Measurements from ENCODE around the gene PTPRD. TPM values are rescaled to one million over a fixed set of nuclear protein-coding genes. Genes with fewer than 3 reads are reported as not detected.

Gene PTPRD
- total RNA-seq, 2 donors from 2014 or later = 60.1 to 75.7 TPM

GRCh38 chr9:8437876-8438275 is 2174.9 kb downstream of the PTPRD start:
- Histone ChIP-seq H3K4me3 (no peak overlapping the region), H3K4me1 (no peaks in the 10 kb centered on the region), H3K27me3 (no peaks in the 10 kb centered on the region), H3K27ac (no peak overlapping the region), H3K36me3 (no peaks in the 10 kb centered on the region), H3K9me3 (no peaks in the 10 kb centered on the region), H3K9ac (ENCODE audit: low read depth in 2 of 2, low read length in 2 of 2) (no peak overlapping the region)
- intact Hi-C loops (cut with DNase I) = no loop called here
- DNase-seq = no peak
- TF ChIP-seq CTCF (IDR thresholded peaks at IDR 0.05) = no peak

DNA sequence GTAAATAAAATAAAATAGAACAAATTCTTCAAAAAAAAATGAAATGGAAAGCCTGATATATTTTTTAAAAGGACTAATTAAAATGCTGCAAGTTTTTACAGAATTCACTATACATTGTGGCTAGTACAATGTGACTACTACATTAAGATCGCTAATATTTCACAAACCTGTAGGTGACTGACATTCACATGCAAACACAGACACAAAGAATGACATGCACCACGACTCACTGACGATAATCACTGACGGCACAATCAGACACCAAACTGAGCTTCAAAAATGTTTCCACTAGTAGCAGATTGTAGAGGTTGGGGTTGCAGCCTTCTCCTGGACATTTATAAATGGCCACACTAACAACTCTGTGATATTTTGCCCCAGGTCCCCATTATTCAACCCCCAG is 2175.5 kb downstream of the PTPRD start:
- TF ChIP-seq CTCF (IDR thresholded peaks at IDR 0.05) = no peak
- Histone ChIP-seq H3K9ac (ENCODE audit: low read depth in 2 of 2, low read length in 2 of 2) (no peak overlapping the region), H3K27me3 (no peaks in the 10 kb centered on the region), H3K27ac (no peak overlapping the region), H3K9me3 (no peaks in the 10 kb centered on the region), H3K4me3 (no peak overlapping the region), H3K36me3 (no peaks in the 10 kb centered on the region), H3K4me1 (no peaks in the 10 kb centered on the region)
- intact Hi-C loops (cut with DNase I) = no loop called here
- no peak for DNase-seq

DNA sequence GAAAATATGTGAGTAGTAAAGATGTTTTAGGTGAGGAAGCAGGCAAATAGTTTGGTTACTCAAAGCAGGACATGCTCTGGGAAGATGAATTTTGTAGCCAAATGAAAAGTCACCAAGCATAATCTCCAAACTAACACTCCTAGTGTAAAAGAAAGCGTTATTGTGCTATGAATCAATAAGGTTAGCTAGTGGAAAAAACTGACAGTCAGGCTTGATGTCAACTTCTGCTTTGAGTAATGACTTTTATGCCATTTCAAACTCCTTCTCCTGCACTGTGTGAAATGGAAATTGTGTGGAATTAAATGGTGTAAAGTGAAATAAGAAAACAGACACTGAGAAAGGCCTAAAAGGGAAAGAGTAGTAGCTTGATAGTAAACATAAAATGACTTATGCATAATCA is 2176.0 kb downstream of the PTPRD start:
- Histone ChIP-seq H3K27ac (no peak overlapping the region), H3K9ac (ENCODE audit: low read depth in 2 of 2, low read length in 2 of 2) (no peak overlapping the region), H3K9me3 (no peaks in the 10 kb centered on the region), H3K4me1 (no peaks in the 10 kb centered on the region), H3K4me3 (no peak overlapping the region), H3K27me3 (no peaks in the 10 kb centered on the region), H3K36me3 (no peaks in the 10 kb centered on the region)
- no peak for DNase-seq
- TF ChIP-seq CTCF (IDR thresholded peaks at IDR 0.05) = no peak
- intact Hi-C loops (cut with DNase I) = no loop called here

DNA sequence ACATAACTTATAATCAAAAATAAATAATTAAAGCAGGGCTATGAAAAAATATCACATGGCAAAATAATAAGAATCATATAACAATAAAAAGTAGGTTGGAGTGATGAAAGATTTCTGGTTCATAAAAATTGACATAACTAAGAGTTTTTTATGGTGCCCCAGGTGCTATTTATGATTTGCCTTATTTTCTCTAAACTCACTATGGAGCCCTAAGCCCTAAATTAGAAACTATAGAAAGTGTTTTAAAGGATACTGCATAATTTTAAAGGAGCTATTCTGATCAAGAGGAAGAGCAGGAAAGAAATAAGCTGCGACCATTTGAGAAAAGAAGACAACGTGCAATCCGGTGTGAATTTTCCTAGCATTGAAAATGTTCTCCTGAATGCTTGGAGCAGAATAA is 2178.2 kb downstream of the PTPRD start:
- no peaks in the 10 kb centered on the region for H3K36me3 ChIP-seq
- no peak overlapping the region for H3K27ac ChIP-seq
- no peak for DNase-seq
- no peaks in the 10 kb centered on the region for H3K4me1 ChIP-seq
- TF ChIP-seq CTCF (IDR thresholded peaks at IDR 0.05) = no peak
- H3K4me3 ChIP-seq = no peak overlapping the region
- no peak overlapping the region for H3K9ac ChIP-seq (ENCODE audit: low read depth in 2 of 2, low read length in 2 of 2)
- H3K27me3 ChIP-seq = no peaks in the 10 kb centered on the region
- H3K9me3 ChIP-seq = no peaks in the 10 kb centered on the region
- intact Hi-C loops (cut with DNase I) = no loop called here

DNA sequence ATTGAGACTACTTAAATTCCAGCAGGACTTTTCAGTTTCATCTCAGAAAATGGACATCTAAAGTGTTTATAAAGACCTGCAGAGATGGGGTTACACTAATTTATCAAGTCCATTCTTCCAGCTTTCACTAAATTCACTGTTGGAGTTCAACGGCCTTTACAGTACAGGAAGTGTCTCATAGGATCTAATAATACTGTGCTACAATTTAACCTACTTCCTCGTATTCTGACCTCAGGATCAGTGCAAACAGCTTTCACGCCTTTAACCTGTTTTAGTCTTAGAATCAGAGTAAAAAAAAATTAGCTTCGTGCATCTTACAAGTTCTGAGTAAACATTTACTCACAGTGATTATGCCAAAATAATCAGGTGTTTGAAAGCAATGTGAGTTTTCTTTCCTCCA is 2180.6 kb downstream of the PTPRD start:
- Histone ChIP-seq H3K4me3 (no peak overlapping the region), H3K9me3 (no peaks in the 10 kb centered on the region), H3K36me3 (no peaks in the 10 kb centered on the region), H3K27ac (no peak overlapping the region), H3K9ac (ENCODE audit: low read depth in 2 of 2, low read length in 2 of 2) (no peak overlapping the region), H3K27me3 (no peaks in the 10 kb centered on the region), H3K4me1 (no peaks in the 10 kb centered on the region)
- DNase-seq = no peak
- no peak for TF ChIP-seq CTCF (IDR thresholded peaks at IDR 0.05)
- intact Hi-C loops (cut with DNase I) = no loop called here

GRCh38 chr9:8431505-8431904 is 2181.3 kb downstream of the PTPRD start:
- TF ChIP-seq CTCF (IDR thresholded peaks at IDR 0.05) = no peak
- no peak overlapping the region for H3K4me3 ChIP-seq
- no peaks in the 10 kb centered on the region for H3K4me1 ChIP-seq
- intact Hi-C loops (cut with DNase I) = no loop called here
- no peaks in the 10 kb centered on the region for H3K9me3 ChIP-seq
- DNase-seq = no peak
- H3K9ac ChIP-seq (ENCODE audit: low read depth in 2 of 2, low read length in 2 of 2) = no peak overlapping the region
- no peaks in the 10 kb centered on the region for H3K36me3 ChIP-seq
- H3K27me3 ChIP-seq = no peaks in the 10 kb centered on the region
- no peak overlapping the region for H3K27ac ChIP-seq
